22Rv1 (cell line): ENCODE data around the gene HBZ.

ENCODE experiments used
- CTCF ChIP-seq: fragments of 450-650 bp; IDR thresholded peaks from 2 replicates; pipeline ENCODE4 v1.5.1; 2017; ENCODE audit warnings: mild to moderate bottlenecking
- ZFX ChIP-seq: fragments of 450-650 bp; IDR thresholded peaks from 2 replicates; pipeline ENCODE4 v1.6.1; 2017; ENCODE audit warnings: antibody characterized with exemption, borderline replicate concordance

GRCh38 chr16:122361-122760 lies 30.1 kb upstream of the HBZ start:
- TF ChIP-seq CTCF, result no peak
- TF ChIP-seq ZFX, result no peak
